T-helper 22 cell (primary cell): Measurements from ENCODE around the gene FAM72D.
"Not testable (repeated sequence)": the region's sequence is repeated elsewhere in the genome, so short reads cannot be mapped to it uniquely, and the experiment has no call there.

Source experiments
- DNase-seq: peaks from one replicate; pipeline ENCODE4 v3.0.0-alpha.2; 2020; ENCODE audit warnings: low read depth

FAM72D gene

GRCh38 chr1:145146308-145146707 is 50.5 kb downstream of the FAM72D start:
- DNase-seq = not testable (repeated sequence)

- DNase-seq = not testable (repeated sequence)
Measured at GRCh38 chr1:145147172-145147571, 51.4 kb downstream of the FAM72D start.

GRCh38 chr1:145155421-145155820 is 59.6 kb downstream of the FAM72D start:
- not testable (repeated sequence) for DNase-seq

GRCh38 chr1:145155873-145156272 is 60.1 kb downstream of the FAM72D start:
- DNase-seq = not testable (repeated sequence)

GRCh38 chr1:145156891-145157610 is 61.3 kb downstream of the FAM72D start:
- not testable (repeated sequence) for DNase-seq

GRCh38 chr1:145157715-145158114 is 61.9 kb downstream of the FAM72D start:
- DNase-seq = not testable (repeated sequence)

- not testable (repeated sequence) for DNase-seq
Measured at GRCh38 chr1:145161046-145161752, 65.4 kb downstream of the FAM72D start.
